GM12878 (cell line): ENCODE measurements around the gene LYRM4. TPM values are rescaled to one million over a fixed set of nuclear protein-coding genes. Genes with fewer than 3 reads are reported as not detected.

ENCODE experiments used
- ATAC-seq: fragments of 200-7000 bp; cut with Tn5 transposase; 3 replicates; pipeline ENCODE4 v1.9.1; 2020; ENCODE audit warnings: mild to moderate bottlenecking, moderate library complexity
- BruUV-seq: library from RNA; stranded (reverse); fragments of 400-500 nt; replicated peaks from 2 replicates; lab custom pipeline; 2021; lab: Mats Ljungman, UMichigan
- CTCF ChIA-PET: fragments of 300-600 bp; sonication (Branson Sonifier 250); formaldehyde crosslinking; extraction: SDS; loops from one replicate; lab custom pipeline; 2021; ENCODE audit warnings: inconsistent platforms; lab: Yijun Ruan, JAX
- POLR2A ChIA-PET: fragments of 350-600 bp; formaldehyde crosslinking; extraction: SDS; loops from one replicate; lab custom pipeline; 2021; ENCODE audit warnings: inconsistent platforms; lab: Charles Lee
- RAD21 ChIA-PET: fragments of 300-600 bp; sonication (Branson Sonifier 250); formaldehyde crosslinking; loops from one replicate; lab custom pipeline; 2023; ENCODE audit warnings: antibody characterized with exemption; ENCODE audit not compliant: unreplicated experiment; lab: Charles Lee
- SMC1A ChIA-PET: fragments of 300-600 bp; sonication (Branson Sonifier 250); formaldehyde crosslinking; loops from one replicate; lab custom pipeline; 2023; ENCODE audit not compliant: unreplicated experiment, uncharacterized antibody; lab: Charles Lee
- DNase-seq: peaks from one replicate; pipeline ENCODE4 v3.0.0-alpha.2; 2011; ENCODE audit warnings: low read depth, low spot score
- FAIRE-seq: peaks from 3 replicates; lab custom pipeline; 2011; peaks lifted over from hg19 to GRCh38; lab: Jason Lieb, UNC
- H2AFZ ChIP-seq: 2 replicates; pipeline ENCODE4 v1.6.0; 2011; ENCODE audit warnings: low read depth, low read length, control low read depth; ENCODE audit not compliant: control insufficient read depth
- H3K27ac ChIP-seq: 2 replicates; pipeline ENCODE4 v1.5.1; 2011; ENCODE audit warnings: control low read depth; ENCODE audit not compliant: control insufficient read depth, insufficient read depth
- H3K27me3 ChIP-seq, 2 experiments: replicated peaks in 1 of 2; 2 replicates each; pipeline versions ENCODE4 v1.6.0 to v1.6.1; 2011; ENCODE audit warnings: low read length in 1 of 2; ENCODE audit not compliant: control insufficient read depth in 2 of 2, insufficient read depth in 2 of 2
- H3K36me3 ChIP-seq, 2 experiments: 2 replicates each; pipeline ENCODE4 v1.5.1; 2011; ENCODE audit warnings: low read length in 1 of 2; ENCODE audit not compliant: control insufficient read depth in 2 of 2, insufficient read depth in 2 of 2
- H3K4me1 ChIP-seq: 2 replicates; pipeline ENCODE4 v1.6.1; 2011; ENCODE audit warnings: mild to moderate bottlenecking, low read length, moderate library complexity, mixed read lengths; ENCODE audit not compliant: control insufficient read depth, insufficient read depth
- H3K4me2 ChIP-seq: 2 replicates; pipeline ENCODE4 v1.6.0; 2011; ENCODE audit warnings: control low read depth; ENCODE audit not compliant: control insufficient read depth, insufficient read depth
- H3K4me3 ChIP-seq: fragments of 200-600 bp; sonication (generic); 2 replicates; pipeline ENCODE4 v1.5.1; 2016
- H3K79me2 ChIP-seq: 2 replicates; pipeline ENCODE4 v1.6.0; 2011; ENCODE audit warnings: low read length; ENCODE audit not compliant: control insufficient read depth, insufficient read depth
- H3K9ac ChIP-seq: 2 replicates; pipeline ENCODE4 v1.8.0; 2011; ENCODE audit warnings: low read length, control low read depth, mixed read lengths; ENCODE audit not compliant: control insufficient read depth, insufficient read depth
- H3K9me3 ChIP-seq: replicated peaks from 3 replicates; pipeline ENCODE4 v1.5.1; 2011; ENCODE audit warnings: mild to moderate bottlenecking, low read length; ENCODE audit not compliant: control insufficient read depth, insufficient read depth
- H4K20me1 ChIP-seq: 2 replicates; pipeline ENCODE4 v1.6.0; 2011; ENCODE audit not compliant: control insufficient read depth, insufficient read depth
- CBX5 ChIP-seq: sonication (generic); IDR thresholded peaks from 2 replicates; pipeline ENCODE4 v1.6.1; 2016; ENCODE audit warnings: low read depth, moderate library complexity, mild to moderate bottlenecking, inconsistent platforms
- HCFC1 ChIP-seq: fragments of 150-350 bp; IDR thresholded peaks from 2 replicates; pipeline ENCODE4 v1.6.1; 2014; ENCODE audit warnings: low read length
- MEF2A ChIP-seq: IDR thresholded peaks from 2 replicates; pipeline ENCODE4 v1.6.1; 2011; ENCODE audit warnings: low read depth, mild to moderate bottlenecking, low read length, moderate library complexity; ENCODE audit not compliant: insufficient read depth
- MTA3 ChIP-seq: IDR thresholded peaks from 2 replicates; pipeline ENCODE4 v1.6.1; 2012; ENCODE audit warnings: low read length, inconsistent platforms, borderline replicate concordance
- POLR2A ChIP-seq: IDR thresholded peaks from 2 replicates; pipeline ENCODE4 v1.6.1; 2011; ENCODE audit warnings: low read depth, mild to moderate bottlenecking, low read length
- RAD21 ChIP-seq: IDR thresholded peaks from 2 replicates; pipeline ENCODE4 v1.6.1; 2011; ENCODE audit warnings: mild to moderate bottlenecking, low read depth, low read length, moderate library complexity; ENCODE audit not compliant: insufficient read depth
- RAD51 ChIP-seq: fragments of 450-650 bp; IDR thresholded peaks from 2 replicates; pipeline ENCODE4 v1.6.1; 2016; ENCODE audit warnings: moderate library complexity, mild to moderate bottlenecking, inconsistent platforms
- SRF ChIP-seq, 2 experiments: IDR thresholded peaks; 2 replicates each; pipeline ENCODE4 v1.6.1; 2011; ENCODE audit warnings: low read depth in 2 of 2, low read length in 2 of 2, mild to moderate bottlenecking in 1 of 2, moderate library complexity in 1 of 2
- WGBS: methylation state at CpG from one replicate; pipeline ENCODE4 v1.1.6; 2016; ENCODE audit warnings: low lambda C conversion rate; ENCODE audit not compliant: insufficient replicate concordance, insufficient coverage; ENCODE audit errors: missing lambda C conversion rate; 5-methylcytosine and 5-hydroxymethylcytosine counted together
- in situ Hi-C: fragments of 300-500 bp; cut with MboI; formaldehyde crosslinking; loops from 9 replicates; pipeline ENCODE4 v1.14.3; 2018; ENCODE audit warnings: mixed read lengths
- intact Hi-C: fragments of 100-400 bp; cut with micrococcal nuclease; formaldehyde crosslinking; loops from one replicate; pipeline ENCODE4 v1.14.2; 2022; ENCODE audit not compliant: unreplicated experiment
- polyA plus RNA-seq, 11 experiments: library from polyadenylated mRNA; depleted of rRNA in 4 of 11; unstranded in 6 of 11; stranded (reverse) in 5 of 11; fragments of >200 nt; fragmentation: Nextera tagmentation in 4 of 11; fragmentation: Illumina TruSeq in 1 of 11; extraction: Ambion mirVana in 4 of 11; extraction: Trizol in 1 of 11; gene quantifications; 1 replicate in 1 of 11; 2 replicates in 10 of 11; pipeline versions ENCODE4 v1.2.1 to v1.2.3, GENCODE V29; 2011 to 2016; ENCODE audit warnings: inconsistent platforms in 2 of 11, missing spikeins in 2 of 11, low read depth in 1 of 11
- total RNA-seq, 4 experiments: library from RNA; depleted of rRNA in 3 of 4; stranded (reverse); fragments of >200 nt in 3 of 4; fragmentation: Illumina TruSeq in 1 of 4; extraction: Trizol in 1 of 4; gene quantifications; 2 replicates each; pipeline versions ENCODE4 v1.2.1 to v1.2.3, GENCODE V29; 2013 to 2021
- TF ChIP-seq, protein P1 (sequence below): IDR thresholded peaks from 2 replicates; pipeline ENCODE4 v1.6.1; 2012; ENCODE audit warnings: low read length, inconsistent platforms
- TF ChIP-seq, protein P2 (sequence below): fragments of 450-650 bp; IDR thresholded peaks from 2 replicates; pipeline ENCODE4 v1.6.1; 2017; ENCODE audit warnings: mild to moderate bottlenecking, moderate library complexity
- TF ChIP-seq, protein P3 (sequence below): IDR thresholded peaks from 2 replicates; pipeline ENCODE4 v1.6.1; 2011; ENCODE audit warnings: mild to moderate bottlenecking, low read depth, low read length, moderate library complexity; ENCODE audit not compliant: insufficient replicate concordance
- TF ChIP-seq, protein P4 (sequence below): fragments of 450-650 bp; conservative IDR thresholded peaks from 2 replicates; pipeline ENCODE4 v1.6.1; 2017; ENCODE audit warnings: mild to moderate bottlenecking, moderate library complexity

The LYRM4 gene
- total and polyA plus RNA-seq, 10 of the 15 experiments (the other 5 are each of a cell fraction or from before 2014, with no cell fraction given): 32.7 to 66.8 (median 44.0) TPM

DNA sequence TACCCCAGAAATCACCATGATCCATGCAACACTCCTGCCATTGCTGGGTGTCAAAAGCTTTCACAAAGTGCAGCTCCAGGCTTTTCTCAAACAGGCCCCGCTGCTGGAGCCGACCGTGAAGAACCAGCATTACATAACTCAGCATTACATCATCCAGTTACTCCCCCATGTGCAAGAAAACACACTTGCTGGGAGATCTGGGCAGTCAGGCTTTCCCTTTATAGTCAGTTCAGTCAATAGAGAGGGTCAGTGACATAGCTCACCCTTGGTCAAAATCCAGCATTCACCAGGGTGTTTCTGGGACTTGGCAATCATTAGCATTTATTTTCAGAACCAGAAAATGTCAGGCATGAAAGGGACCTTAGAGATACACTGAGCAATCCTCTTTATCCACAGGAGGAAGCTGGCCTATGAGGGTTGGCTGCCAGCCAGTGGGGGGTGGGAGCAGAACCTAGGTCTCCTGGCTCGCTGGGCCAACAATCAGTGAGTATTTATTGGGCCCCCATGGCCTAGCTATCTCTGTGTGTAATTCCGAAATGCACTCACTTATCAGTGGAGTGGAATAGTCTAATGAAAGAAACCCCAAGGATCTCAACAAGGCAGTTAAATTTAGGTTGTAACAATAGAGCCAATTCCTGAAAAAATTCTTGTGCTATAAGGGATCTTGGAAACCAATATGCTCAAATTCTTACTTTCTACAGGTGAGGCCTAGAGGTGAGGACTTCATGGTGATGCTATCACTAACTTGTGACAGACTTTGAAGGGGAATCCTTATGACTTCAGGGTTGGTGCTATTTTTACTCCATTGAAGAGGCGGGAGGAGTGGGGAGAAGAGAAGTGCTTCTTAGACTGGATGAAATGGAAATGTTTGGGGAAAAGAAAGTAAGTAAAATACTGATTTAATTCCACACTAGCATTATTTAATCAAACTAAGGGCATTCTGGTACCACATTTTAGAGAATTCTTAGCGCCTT is 54.6 kb downstream of the LYRM4 start (continued):
- no peak for TF ChIP-seq HCFC1
- TF ChIP-seq RAD51: no peak
- TF ChIP-seq, protein P1, sequence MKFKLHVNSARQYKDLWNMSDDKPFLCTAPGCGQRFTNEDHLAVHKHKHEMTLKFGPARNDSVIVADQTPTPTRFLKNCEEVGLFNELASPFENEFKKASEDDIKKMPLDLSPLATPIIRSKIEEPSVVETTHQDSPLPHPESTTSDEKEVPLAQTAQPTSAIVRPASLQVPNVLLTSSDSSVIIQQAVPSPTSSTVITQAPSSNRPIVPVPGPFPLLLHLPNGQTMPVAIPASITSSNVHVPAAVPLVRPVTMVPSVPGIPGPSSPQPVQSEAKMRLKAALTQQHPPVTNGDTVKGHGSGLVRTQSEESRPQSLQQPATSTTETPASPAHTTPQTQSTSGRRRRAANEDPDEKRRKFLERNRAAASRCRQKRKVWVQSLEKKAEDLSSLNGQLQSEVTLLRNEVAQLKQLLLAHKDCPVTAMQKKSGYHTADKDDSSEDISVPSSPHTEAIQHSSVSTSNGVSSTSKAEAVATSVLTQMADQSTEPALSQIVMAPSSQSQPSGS: no peak
- TF ChIP-seq MEF2A: no peak
- no peak for TF ChIP-seq MTA3
- TF ChIP-seq, all 136 proteins: peak for 0

DNA sequence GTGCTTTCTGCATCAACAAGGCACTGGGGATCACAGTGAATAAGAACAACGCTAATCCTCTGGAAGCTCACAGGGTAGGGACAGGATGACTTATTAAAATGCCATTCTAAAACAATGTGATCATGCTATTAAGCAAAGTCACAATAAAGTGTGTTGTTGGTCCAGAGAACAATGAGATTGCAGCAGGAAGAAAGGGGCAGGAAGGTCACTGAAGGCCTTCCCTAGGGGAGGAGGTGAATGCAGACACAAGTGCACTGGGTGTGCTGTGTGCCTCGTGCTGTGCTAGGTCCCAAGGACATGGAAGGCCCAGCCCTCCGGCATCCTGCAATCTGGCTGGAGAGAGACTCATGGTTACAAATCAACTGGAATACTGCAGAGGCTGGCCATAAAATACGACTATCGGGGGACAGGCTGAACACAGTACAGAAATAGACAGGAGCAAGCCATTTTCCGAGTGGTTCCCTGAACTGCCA is 55.7 kb downstream of the LYRM4 start:
- Histone ChIP-seq H3K9ac (no peak overlapping the region), H3K4me2 (no peak overlapping the region), H3K27me3 (no peaks in the 10 kb centered on the region), H3K4me3 (no peak overlapping the region), H3K9me3 (no peaks in the 10 kb centered on the region), H3K4me1 (no peaks in the 10 kb centered on the region), H3K36me3 (no peaks in the 10 kb centered on the region; a peak in 1 of 4 replicates), H4K20me1 (no peaks in the 10 kb centered on the region), H3K79me2 (no peaks in the 10 kb centered on the region; the same call in 1 of the 2 replicates), H2AFZ (no peak overlapping the region), H3K27ac (no peak overlapping the region)
- ChIA-PET RAD21 (no interaction called here), CTCF (interaction anchor here (0.8 to 1.1 kb wide), 3 partner anchors 14 to 61 kb away, joined by 3 to 4 read pairs (median 3); no protein-coding TSS in a partner anchor), SMC1A (interaction anchor here (0.9 to 2.2 kb wide), 2 partner anchors 12 to 63 kb away, joined by 3 to 4 read pairs; no protein-coding TSS in a partner anchor), POLR2A (no interaction called here)
- no peak for ATAC-seq
- intact Hi-C loops (no loop called here), in situ Hi-C loops (no loop called here)
- no peak for FAIRE-seq
- TF ChIP-seq RAD21: no peak
- TF ChIP-seq POLR2A: no peak
- TF ChIP-seq, protein P2, sequence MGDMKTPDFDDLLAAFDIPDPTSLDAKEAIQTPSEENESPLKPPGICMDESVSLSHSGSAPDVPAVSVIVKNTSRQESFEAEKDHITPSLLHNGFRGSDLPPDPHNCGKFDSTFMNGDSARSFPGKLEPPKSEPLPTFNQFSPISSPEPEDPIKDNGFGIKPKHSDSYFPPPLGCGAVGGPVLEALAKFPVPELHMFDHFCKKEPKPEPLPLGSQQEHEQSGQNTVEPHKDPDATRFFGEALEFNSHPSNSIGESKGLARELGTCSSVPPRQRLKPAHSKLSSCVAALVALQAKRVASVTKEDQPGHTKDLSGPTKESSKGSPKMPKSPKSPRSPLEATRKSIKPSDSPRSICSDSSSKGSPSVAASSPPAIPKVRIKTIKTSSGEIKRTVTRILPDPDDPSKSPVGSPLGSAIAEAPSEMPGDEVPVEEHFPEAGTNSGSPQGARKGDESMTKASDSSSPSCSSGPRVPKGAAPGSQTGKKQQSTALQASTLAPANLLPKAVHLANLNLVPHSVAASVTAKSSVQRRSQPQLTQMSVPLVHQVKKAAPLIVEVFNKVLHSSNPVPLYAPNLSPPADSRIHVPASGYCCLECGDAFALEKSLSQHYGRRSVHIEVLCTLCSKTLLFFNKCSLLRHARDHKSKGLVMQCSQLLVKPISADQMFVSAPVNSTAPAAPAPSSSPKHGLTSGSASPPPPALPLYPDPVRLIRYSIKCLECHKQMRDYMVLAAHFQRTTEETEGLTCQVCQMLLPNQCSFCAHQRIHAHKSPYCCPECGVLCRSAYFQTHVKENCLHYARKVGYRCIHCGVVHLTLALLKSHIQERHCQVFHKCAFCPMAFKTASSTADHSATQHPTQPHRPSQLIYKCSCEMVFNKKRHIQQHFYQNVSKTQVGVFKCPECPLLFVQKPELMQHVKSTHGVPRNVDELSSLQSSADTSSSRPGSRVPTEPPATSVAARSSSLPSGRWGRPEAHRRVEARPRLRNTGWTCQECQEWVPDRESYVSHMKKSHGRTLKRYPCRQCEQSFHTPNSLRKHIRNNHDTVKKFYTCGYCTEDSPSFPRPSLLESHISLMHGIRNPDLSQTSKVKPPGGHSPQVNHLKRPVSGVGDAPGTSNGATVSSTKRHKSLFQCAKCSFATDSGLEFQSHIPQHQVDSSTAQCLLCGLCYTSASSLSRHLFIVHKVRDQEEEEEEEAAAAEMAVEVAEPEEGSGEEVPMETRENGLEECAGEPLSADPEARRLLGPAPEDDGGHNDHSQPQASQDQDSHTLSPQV: no peak
- TF ChIP-seq, protein P3, sequence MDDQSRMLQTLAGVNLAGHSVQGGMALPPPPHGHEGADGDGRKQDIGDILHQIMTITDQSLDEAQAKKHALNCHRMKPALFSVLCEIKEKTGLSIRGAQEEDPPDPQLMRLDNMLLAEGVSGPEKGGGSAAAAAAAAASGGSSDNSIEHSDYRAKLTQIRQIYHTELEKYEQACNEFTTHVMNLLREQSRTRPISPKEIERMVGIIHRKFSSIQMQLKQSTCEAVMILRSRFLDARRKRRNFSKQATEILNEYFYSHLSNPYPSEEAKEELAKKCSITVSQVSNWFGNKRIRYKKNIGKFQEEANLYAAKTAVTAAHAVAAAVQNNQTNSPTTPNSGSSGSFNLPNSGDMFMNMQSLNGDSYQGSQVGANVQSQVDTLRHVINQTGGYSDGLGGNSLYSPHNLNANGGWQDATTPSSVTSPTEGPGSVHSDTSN: no peak
- TF ChIP-seq, protein P4, sequence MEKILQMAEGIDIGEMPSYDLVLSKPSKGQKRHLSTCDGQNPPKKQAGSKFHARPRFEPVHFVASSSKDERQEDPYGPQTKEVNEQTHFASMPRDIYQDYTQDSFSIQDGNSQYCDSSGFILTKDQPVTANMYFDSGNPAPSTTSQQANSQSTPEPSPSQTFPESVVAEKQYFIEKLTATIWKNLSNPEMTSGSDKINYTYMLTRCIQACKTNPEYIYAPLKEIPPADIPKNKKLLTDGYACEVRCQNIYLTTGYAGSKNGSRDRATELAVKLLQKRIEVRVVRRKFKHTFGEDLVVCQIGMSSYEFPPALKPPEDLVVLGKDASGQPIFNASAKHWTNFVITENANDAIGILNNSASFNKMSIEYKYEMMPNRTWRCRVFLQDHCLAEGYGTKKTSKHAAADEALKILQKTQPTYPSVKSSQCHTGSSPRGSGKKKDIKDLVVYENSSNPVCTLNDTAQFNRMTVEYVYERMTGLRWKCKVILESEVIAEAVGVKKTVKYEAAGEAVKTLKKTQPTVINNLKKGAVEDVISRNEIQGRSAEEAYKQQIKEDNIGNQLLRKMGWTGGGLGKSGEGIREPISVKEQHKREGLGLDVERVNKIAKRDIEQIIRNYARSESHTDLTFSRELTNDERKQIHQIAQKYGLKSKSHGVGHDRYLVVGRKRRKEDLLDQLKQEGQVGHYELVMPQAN: no peak
- no peak for TF ChIP-seq SRF (IDR thresholded peaks at IDR 0.05; ENCODE audit: low read depth in 2 of 2, low read length in 2 of 2)
- TF ChIP-seq CBX5: no peak
- no peak for DNase-seq
- WGBS: 96% methylated on average over 6 of the region's 6 CpGs
- no TSS peak for BruUV-seq
